C4-2B (cell line): Measurements from ENCODE around the gene EPB41.

Experiments
- CTCF ChIP-seq: fragments of 450-650 bp; conservative IDR thresholded peaks from 2 replicates; pipeline ENCODE4 v1.5.1; 2017; ENCODE audit warnings: mild to moderate bottlenecking
- ZFX ChIP-seq: fragments of 450-650 bp; IDR thresholded peaks from 2 replicates; pipeline ENCODE4 v1.6.1; 2017

GRCh38 chr1:28913786-28914227 lies 562 bp upstream of the EPB41 start:
- no peak for TF ChIP-seq CTCF
- TF ChIP-seq ZFX: no peak
